HEK293T (cell line): ENCODE measurements around the gene FGGY.

Source experiments
- ARNT ChIP-seq: fragments of 450-650 bp; IDR thresholded peaks from 2 replicates; pipeline ENCODE4 v1.6.1; 2017; ENCODE audit warnings: mild to moderate bottlenecking
- BHLHE40 ChIP-seq: fragments of 450-650 bp; IDR thresholded peaks from 2 replicates; pipeline ENCODE4 v1.6.1; 2016; ENCODE audit warnings: mild to moderate bottlenecking, moderate library complexity, borderline replicate concordance
- CTBP1 ChIP-seq: fragments of 450-650 bp; IDR thresholded peaks from 2 replicates; pipeline ENCODE4 v1.6.1; 2016; ENCODE audit warnings: borderline replicate concordance
- ELF4 ChIP-seq: fragments of 450-650 bp; IDR thresholded peaks from 2 replicates; pipeline ENCODE4 v1.6.1; 2017; ENCODE audit warnings: antibody characterized with exemption
- FOXA1 ChIP-seq: fragments of 450-650 bp; IDR thresholded peaks from 2 replicates; pipeline ENCODE4 v1.6.1; 2016; ENCODE audit warnings: mild to moderate bottlenecking
- FOXK2 ChIP-seq: fragments of 450-650 bp; IDR thresholded peaks from 2 replicates; pipeline ENCODE4 v1.6.1; 2016; ENCODE audit warnings: mild to moderate bottlenecking
- FOXM1 ChIP-seq: fragments of 450-650 bp; IDR thresholded peaks from 2 replicates; pipeline ENCODE4 v1.6.1; 2017; ENCODE audit warnings: mild to moderate bottlenecking, borderline replicate concordance
- HDGF ChIP-seq: fragments of 450-650 bp; IDR thresholded peaks from 2 replicates; pipeline ENCODE4 v1.6.1; 2017; ENCODE audit warnings: antibody characterized with exemption, borderline replicate concordance
- NFRKB ChIP-seq: fragments of 450-650 bp; IDR thresholded peaks from 2 replicates; pipeline ENCODE4 v1.6.1; 2016; ENCODE audit warnings: mild to moderate bottlenecking, moderate library complexity
- PKNOX1 ChIP-seq: fragments of 450-650 bp; IDR thresholded peaks from 2 replicates; pipeline ENCODE4 v1.6.1; 2016
- SP1 ChIP-seq: fragments of 450-650 bp; IDR thresholded peaks from 2 replicates; pipeline ENCODE4 v1.6.1; 2017
- TARDBP ChIP-seq: fragments of 450-650 bp; IDR thresholded peaks from 2 replicates; pipeline ENCODE4 v1.6.1; 2016
- ZNF384 ChIP-seq: fragments of 450-650 bp; IDR thresholded peaks from 2 replicates; pipeline ENCODE4 v1.6.1; 2016

GRCh38 chr1:59755069-59755685 is 458.3 kb downstream of the FGGY start:
- TF ChIP-seq SP1: no peak
- TF ChIP-seq ZNF384: no peak
- no peak for TF ChIP-seq FOXM1
- TF ChIP-seq FOXK2: no peak
- TF ChIP-seq TARDBP: no peak
- TF ChIP-seq PKNOX1: no peak
- TF ChIP-seq BHLHE40: no peak
- no peak for TF ChIP-seq NFRKB
- no peak for TF ChIP-seq FOXA1
- no peak for TF ChIP-seq CTBP1
- TF ChIP-seq HDGF: no peak
- TF ChIP-seq ARNT: no peak
- TF ChIP-seq ELF4: no peak
